Panc1 (cell line): ENCODE results near the gene NHS. TPM values are rescaled to one million over a fixed set of nuclear protein-coding genes. Genes with fewer than 3 reads are reported as not detected.

Experiments
- ATAC-seq: fragments of 200-7000 bp; cut with Tn5 transposase; 2 replicates; pipeline ENCODE4 v1.9.1; 2020; ENCODE audit warnings: mild to moderate bottlenecking, moderate library complexity
- BruUV-seq: library from RNA; stranded (reverse); fragments of 400-500 nt; replicated peaks from 2 replicates; lab custom pipeline; 2021; lab: Mats Ljungman, UMichigan
- CTCF ChIA-PET: fragments of 300-600 bp; sonication (Branson Sonifier 250); formaldehyde crosslinking; loops from one replicate; lab custom pipeline; 2022; ENCODE audit warnings: antibody characterized with exemption; lab: Charles Lee
- POLR2A ChIA-PET: fragments of 300-600 bp; sonication (Branson Sonifier 250); formaldehyde crosslinking; loops from one replicate; lab custom pipeline; 2022; ENCODE audit warnings: antibody characterized with exemption; lab: Charles Lee
- DNase-seq: peaks from one replicate; pipeline ENCODE4 v3.0.0-alpha.2; 2010; ENCODE audit warnings: low read depth, low spot score
- H3K27ac ChIP-seq: 2 replicates; pipeline ENCODE4 v1.5.1; 2011; ENCODE audit warnings: mild to moderate bottlenecking, low read length, inconsistent platforms
- H3K27me3 ChIP-seq: fragments of 200-500 bp; sonication (Bioruptor generic); 2 replicates; pipeline ENCODE4 v1.6.0; 2014; ENCODE audit warnings: low read length, inconsistent platforms; ENCODE audit not compliant: control insufficient read depth, insufficient read depth
- H3K36me3 ChIP-seq: fragments of 200-500 bp; sonication (Bioruptor generic); 2 replicates; pipeline ENCODE4 v1.5.1; 2014; ENCODE audit warnings: inconsistent platforms, mild to moderate bottlenecking, low read length, moderate library complexity; ENCODE audit not compliant: control insufficient read depth, insufficient read depth
- H3K4me1 ChIP-seq: 2 replicates; pipeline ENCODE4 v1.5.1; 2011; ENCODE audit warnings: inconsistent platforms, mild to moderate bottlenecking, low read length, moderate library complexity; ENCODE audit not compliant: control insufficient read depth, insufficient read depth
- H3K4me3 ChIP-seq, 2 experiments: 2 replicates each; pipeline ENCODE4 v1.5.1; 2011 to 2012; ENCODE audit warnings: low read depth in 2 of 2, low read length in 2 of 2, mild to moderate bottlenecking in 2 of 2, inconsistent platforms in 1 of 2, moderate library complexity in 1 of 2
- H3K9me3 ChIP-seq: fragments of 200-500 bp; sonication (Bioruptor generic); 2 replicates; pipeline ENCODE4 v1.5.1; 2014; ENCODE audit warnings: low read depth, mild to moderate bottlenecking, inconsistent platforms, low read length, moderate library complexity; ENCODE audit not compliant: control insufficient read depth, insufficient read depth
- CTCF ChIP-seq: fragments of 450-650 bp; IDR thresholded peaks from 2 replicates; pipeline ENCODE4 v1.5.1; 2017; ENCODE audit warnings: mild to moderate bottlenecking
- POLR2AphosphoS5 ChIP-seq: IDR thresholded peaks from 2 replicates; pipeline ENCODE4 v1.6.1; 2012; ENCODE audit warnings: mild to moderate bottlenecking, low read depth, low read length, moderate library complexity
- REST ChIP-seq, 2 experiments: IDR thresholded peaks; 2 replicates each; pipeline ENCODE4 v1.6.1; 2011 to 2012; ENCODE audit warnings: low read depth in 2 of 2, control low read depth in 1 of 2, low read length in 1 of 2, mild to moderate bottlenecking in 1 of 2, moderate library complexity in 1 of 2; ENCODE audit not compliant: insufficient read depth in 1 of 2
- SIN3A ChIP-seq: IDR thresholded peaks from 2 replicates; pipeline ENCODE4 v1.6.1; 2012; ENCODE audit warnings: low read depth, mild to moderate bottlenecking, low read length, moderate library complexity, borderline replicate concordance; ENCODE audit not compliant: insufficient read depth
- TCF7L2 ChIP-seq: IDR thresholded peaks from 2 replicates; pipeline ENCODE4 v1.6.1; 2011; ENCODE audit warnings: mild to moderate bottlenecking, low read depth, low read length, inconsistent platforms
- in situ Hi-C: cut with HindIII; loops from 2 replicates; pipeline ENCODE4 v1.10.0; 2016; ENCODE audit warnings: low sequenced_read_pairs, low pct_unique_long_range_greater_than_20kb
- intact Hi-C: fragments of 100-400 bp; cut with micrococcal nuclease; formaldehyde crosslinking; loops from one replicate; pipeline ENCODE4 v1.10.0; 2022; ENCODE audit not compliant: unreplicated experiment
- total RNA-seq: library from RNA; stranded (reverse); gene quantifications from one replicate; pipeline ENCODE4 v1.2.1, GENCODE V29; 2021; ENCODE audit not compliant: unreplicated experiment

The NHS gene
- total RNA-seq, 1 experiment from 2014 or later: 0.80 TPM

DNA sequence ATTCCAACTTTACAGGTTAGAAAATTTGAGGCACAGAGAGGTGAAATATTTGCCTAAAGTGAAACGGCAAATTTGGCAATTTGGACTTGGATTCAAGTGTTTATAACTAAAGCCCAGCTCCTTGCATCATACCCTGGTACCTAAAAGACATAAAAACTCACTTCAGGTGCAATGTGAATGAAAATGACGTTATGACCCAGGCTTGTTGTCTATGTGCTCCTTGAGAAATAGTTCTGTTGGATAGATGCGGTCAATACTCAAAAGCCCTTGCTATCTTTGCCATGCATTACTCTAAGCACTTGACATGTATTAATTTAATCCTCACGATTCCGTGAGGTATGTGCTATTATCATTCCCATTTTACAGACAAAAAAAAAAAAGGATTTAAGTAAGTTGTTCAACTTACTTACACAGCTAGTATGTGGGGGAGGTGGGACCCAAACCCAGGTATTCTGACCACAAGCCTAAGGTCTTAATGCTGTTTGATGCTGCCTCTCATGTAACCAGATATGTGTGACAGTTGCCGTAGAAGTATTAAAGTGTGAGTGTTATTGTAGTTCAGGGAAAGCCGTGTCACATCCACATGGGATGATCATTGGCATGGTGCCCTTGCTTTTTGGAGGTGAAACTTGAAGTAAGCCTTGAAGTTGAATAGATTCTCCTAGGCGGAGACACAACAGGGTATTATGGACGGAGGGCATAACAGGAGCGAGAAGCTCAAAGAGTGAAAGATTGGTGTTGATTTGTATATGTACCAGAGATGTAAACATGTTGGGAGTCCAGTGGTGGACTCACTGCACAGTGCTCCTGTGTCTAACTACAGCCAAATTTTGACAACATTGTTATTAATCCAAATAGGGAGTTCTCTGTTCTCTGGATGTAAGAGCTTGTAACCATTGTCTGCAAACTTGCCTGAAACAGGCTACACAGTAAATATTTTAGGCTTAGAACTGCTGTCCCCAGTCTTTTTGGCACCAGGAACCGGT, 365.4 kb downstream of the NHS start:
- in situ Hi-C loops (no loop called here), intact Hi-C loops (no loop called here)
- Histone ChIP-seq H3K9me3 (no peaks in the 10 kb centered on the region), H3K4me1 (peaks cover 5% of the 10 kb centered on the region), H3K4me3 (peak overlapping the region in 1 of 2 experiments; percentile 16; a peak in 1 of 4 replicates), H3K27me3 (no peaks in the 10 kb centered on the region), H3K36me3 (no peaks in the 10 kb centered on the region), H3K27ac (no peak overlapping the region)
- ChIA-PET CTCF (no interaction called here), POLR2A (no interaction called here)
- DNase-seq: no peak
- no peak for ATAC-seq
- no TSS peak for BruUV-seq
- TF ChIP-seq TCF7L2: no peak
- TF ChIP-seq SIN3A: no peak
- TF ChIP-seq POLR2AphosphoS5: no peak
- no peak for TF ChIP-seq CTCF
- TF ChIP-seq REST (IDR thresholded peaks at IDR 0.05; ENCODE audit: insufficient read depth in 1 of 2, low read depth in 2 of 2, low read length in 1 of 2): no peak

DNA sequence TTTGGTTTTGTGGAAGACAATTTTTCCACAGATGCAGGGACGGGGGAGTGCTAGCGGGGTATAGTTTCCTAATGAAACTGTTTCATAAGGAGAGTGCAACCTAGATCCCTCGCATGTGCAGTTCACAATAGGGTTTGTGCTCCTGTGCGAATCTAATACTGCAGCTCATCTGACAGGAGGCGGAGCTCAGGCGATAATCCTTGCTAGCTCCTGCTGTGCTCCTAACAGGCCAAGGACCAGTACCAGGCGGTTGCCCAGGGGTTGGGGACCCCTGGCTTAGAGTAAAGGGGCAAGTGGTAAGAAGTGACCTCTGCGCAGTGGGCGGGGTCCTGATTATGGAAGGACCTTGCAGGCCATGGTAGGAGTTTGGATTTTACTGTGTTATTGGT, 366.1 kb downstream of the NHS start:
- CTCF ChIA-PET: no interaction called here
- intact Hi-C loops: no loop called here
- Histone ChIP-seq H3K27ac (no peak overlapping the region), H3K27me3 (no peaks in the 10 kb centered on the region), H3K4me3 (peak overlapping the region in 1 of 2 experiments; percentile 16; a peak in 1 of 4 replicates), H3K4me1 (peaks cover 5% of the 10 kb centered on the region), H3K9me3 (no peaks in the 10 kb centered on the region), H3K36me3 (no peaks in the 10 kb centered on the region)
- BruUV-seq: no TSS peak
- no peak for DNase-seq
- POLR2A ChIA-PET: no interaction called here
- TF ChIP-seq TCF7L2: no peak
- TF ChIP-seq SIN3A: no peak
- TF ChIP-seq REST (IDR thresholded peaks at IDR 0.05; ENCODE audit: insufficient read depth in 1 of 2, low read depth in 2 of 2, low read length in 1 of 2): no peak
- TF ChIP-seq POLR2AphosphoS5: no peak
- no peak for TF ChIP-seq CTCF
- in situ Hi-C loops: no loop called here
- no peak for ATAC-seq
